HCT116 (cell line): ENCODE results near the gene RPL19.

Experiments
- CEBPB ChIP-seq: IDR thresholded peaks from 2 replicates; pipeline ENCODE4 v1.6.1; 2012; ENCODE audit warnings: low read depth
- EGR1 ChIP-seq: IDR thresholded peaks from 2 replicates; pipeline ENCODE4 v1.6.1; 2012; ENCODE audit warnings: low read depth
- EZH2 ChIP-seq: fragments of 200-600 bp; sonication (generic); IDR thresholded peaks from 2 replicates; pipeline ENCODE4 v1.6.1; 2017; ENCODE audit warnings: antibody characterized with exemption, mixed run types
- POLR2A ChIP-seq: IDR thresholded peaks from 2 replicates; pipeline ENCODE4 v1.7.0; 2011; ENCODE audit warnings: borderline replicate concordance; ENCODE audit not compliant: insufficient read depth, insufficient read length; ENCODE audit errors: extremely low read depth
- POLR2AphosphoS5 ChIP-seq: IDR thresholded peaks from 2 replicates; pipeline ENCODE4 v1.6.1; 2011; ENCODE audit warnings: mild to moderate bottlenecking, low read depth, low read length, moderate library complexity
- SIN3A ChIP-seq: IDR thresholded peaks from 2 replicates; pipeline ENCODE4 v1.6.1; 2012; ENCODE audit warnings: low read depth
- TCF7L2 ChIP-seq: IDR thresholded peaks from 2 replicates; pipeline ENCODE4 v1.7.0; 2011; ENCODE audit warnings: borderline replicate concordance, inconsistent platforms; ENCODE audit not compliant: insufficient read depth, insufficient read length; ENCODE audit errors: extremely low read depth
- YY1 ChIP-seq: IDR thresholded peaks from 2 replicates; pipeline ENCODE4 v1.6.1; 2011; ENCODE audit warnings: low read length, low read depth, moderate library complexity, mild to moderate bottlenecking; ENCODE audit not compliant: insufficient replicate concordance; ENCODE audit errors: extremely low read depth
- TF ChIP-seq, protein P1 (sequence below), 3 experiments: fragments of 200-600 bp in 1 of 3; sonication (generic) in 1 of 3; IDR thresholded peaks in 2 of 3; conservative IDR thresholded peaks in 1 of 3; 2 replicates each; pipeline ENCODE4 v1.5.1; 2012 to 2017; ENCODE audit warnings: low read depth in 2 of 3, low read length in 2 of 3, antibody characterized with exemption in 1 of 3, borderline replicate concordance in 1 of 3, control low read depth in 1 of 3, mild to moderate bottlenecking in 1 of 3, mixed read lengths in 1 of 3, mixed run types in 1 of 3, moderate library complexity in 1 of 3; ENCODE audit not compliant: insufficient read depth in 1 of 3
- TF ChIP-seq, protein P2 (sequence below): IDR thresholded peaks from 2 replicates; pipeline ENCODE4 v1.6.1; 2011; ENCODE audit warnings: mild to moderate bottlenecking, low read length, moderate library complexity; ENCODE audit not compliant: insufficient replicate concordance; ENCODE audit errors: extremely low read depth
- TF ChIP-seq, protein P3 (sequence below): IDR thresholded peaks from 2 replicates; pipeline ENCODE4 v1.6.1; 2012

GRCh38 chr17:39224778-39225307 lies 24.8 kb downstream of the RPL19 start:
- TF ChIP-seq POLR2AphosphoS5 (no peak), POLR2A (no peak), EZH2 (no peak), CEBPB (no peak), SIN3A (no peak), EGR1 (no peak), TCF7L2 (no peak), YY1 (no peak)
- TF ChIP-seq, protein P1, sequence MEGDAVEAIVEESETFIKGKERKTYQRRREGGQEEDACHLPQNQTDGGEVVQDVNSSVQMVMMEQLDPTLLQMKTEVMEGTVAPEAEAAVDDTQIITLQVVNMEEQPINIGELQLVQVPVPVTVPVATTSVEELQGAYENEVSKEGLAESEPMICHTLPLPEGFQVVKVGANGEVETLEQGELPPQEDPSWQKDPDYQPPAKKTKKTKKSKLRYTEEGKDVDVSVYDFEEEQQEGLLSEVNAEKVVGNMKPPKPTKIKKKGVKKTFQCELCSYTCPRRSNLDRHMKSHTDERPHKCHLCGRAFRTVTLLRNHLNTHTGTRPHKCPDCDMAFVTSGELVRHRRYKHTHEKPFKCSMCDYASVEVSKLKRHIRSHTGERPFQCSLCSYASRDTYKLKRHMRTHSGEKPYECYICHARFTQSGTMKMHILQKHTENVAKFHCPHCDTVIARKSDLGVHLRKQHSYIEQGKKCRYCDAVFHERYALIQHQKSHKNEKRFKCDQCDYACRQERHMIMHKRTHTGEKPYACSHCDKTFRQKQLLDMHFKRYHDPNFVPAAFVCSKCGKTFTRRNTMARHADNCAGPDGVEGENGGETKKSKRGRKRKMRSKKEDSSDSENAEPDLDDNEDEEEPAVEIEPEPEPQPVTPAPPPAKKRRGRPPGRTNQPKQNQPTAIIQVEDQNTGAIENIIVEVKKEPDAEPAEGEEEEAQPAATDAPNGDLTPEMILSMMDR (IDR thresholded peaks at IDR 0.05 in 2 of 3, conservative IDR thresholded peaks at IDR 0.05 in 1 of 3; ENCODE audit: borderline replicate concordance in 1 of 3, insufficient read depth in 1 of 3, low read depth in 2 of 3, low read length in 2 of 3): no peak
- TF ChIP-seq, protein P2, sequence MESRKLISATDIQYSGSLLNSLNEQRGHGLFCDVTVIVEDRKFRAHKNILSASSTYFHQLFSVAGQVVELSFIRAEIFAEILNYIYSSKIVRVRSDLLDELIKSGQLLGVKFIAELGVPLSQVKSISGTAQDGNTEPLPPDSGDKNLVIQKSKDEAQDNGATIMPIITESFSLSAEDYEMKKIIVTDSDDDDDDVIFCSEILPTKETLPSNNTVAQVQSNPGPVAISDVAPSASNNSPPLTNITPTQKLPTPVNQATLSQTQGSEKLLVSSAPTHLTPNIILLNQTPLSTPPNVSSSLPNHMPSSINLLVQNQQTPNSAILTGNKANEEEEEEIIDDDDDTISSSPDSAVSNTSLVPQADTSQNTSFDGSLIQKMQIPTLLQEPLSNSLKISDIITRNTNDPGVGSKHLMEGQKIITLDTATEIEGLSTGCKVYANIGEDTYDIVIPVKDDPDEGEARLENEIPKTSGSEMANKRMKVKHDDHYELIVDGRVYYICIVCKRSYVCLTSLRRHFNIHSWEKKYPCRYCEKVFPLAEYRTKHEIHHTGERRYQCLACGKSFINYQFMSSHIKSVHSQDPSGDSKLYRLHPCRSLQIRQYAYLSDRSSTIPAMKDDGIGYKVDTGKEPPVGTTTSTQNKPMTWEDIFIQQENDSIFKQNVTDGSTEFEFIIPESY: no peak
- TF ChIP-seq, protein P3, sequence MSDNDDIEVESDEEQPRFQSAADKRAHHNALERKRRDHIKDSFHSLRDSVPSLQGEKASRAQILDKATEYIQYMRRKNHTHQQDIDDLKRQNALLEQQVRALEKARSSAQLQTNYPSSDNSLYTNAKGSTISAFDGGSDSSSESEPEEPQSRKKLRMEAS: no peak
